Progenitor cell of endocrine pancreas (in vitro differentiated cells): Measurements from ENCODE around the gene NRXN3. TPM values are rescaled to one million over a fixed set of nuclear protein-coding genes. Genes with fewer than 3 reads are reported as not detected.

Source experiments
- DNase-seq: peaks from one replicate; pipeline ENCODE4 v3.0.0; 2021; ENCODE audit warnings: low spot score; ENCODE audit not compliant: unreplicated experiment
- H3K27ac Mint-ChIP-seq: 2 replicates; pipeline ENCODE4 v1.8.0; 2021; ENCODE audit warnings: mild to moderate bottlenecking, moderate library complexity, mixed read lengths
- H3K27me3 Mint-ChIP-seq: 2 replicates; pipeline ENCODE4 v1.8.0; 2021; ENCODE audit warnings: mixed read lengths
- H3K36me3 Mint-ChIP-seq: 2 replicates; pipeline ENCODE4 v1.8.0; 2022; ENCODE audit warnings: mixed read lengths; ENCODE audit not compliant: insufficient read depth
- H3K4me1 Mint-ChIP-seq: 2 replicates; pipeline ENCODE4 v1.8.0; 2021; ENCODE audit warnings: low read depth, mixed read lengths
- H3K4me3 Mint-ChIP-seq: 2 replicates; pipeline ENCODE4 v1.8.0; 2021; ENCODE audit warnings: low read depth, mild to moderate bottlenecking, moderate library complexity, mixed read lengths
- H3K9me3 Mint-ChIP-seq: 2 replicates; pipeline ENCODE4 v1.8.0; 2021; ENCODE audit warnings: low read depth, mixed read lengths
- CTCF ChIP-seq: fragments of 200-600 bp; sonication (generic); IDR thresholded peaks from one replicate; pipeline ENCODE4 v1.5.0; 2021; ENCODE audit warnings: antibody characterized with exemption, mild to moderate bottlenecking; ENCODE audit not compliant: unreplicated experiment
- total RNA-seq: library from RNA; stranded (reverse); gene quantifications from 2 replicates; pipeline ENCODE4 v1.2.1, GENCODE V29; 2021

The NRXN3 gene
- total RNA-seq, 1 donor from 2014 or later = 22.1 TPM

DNA sequence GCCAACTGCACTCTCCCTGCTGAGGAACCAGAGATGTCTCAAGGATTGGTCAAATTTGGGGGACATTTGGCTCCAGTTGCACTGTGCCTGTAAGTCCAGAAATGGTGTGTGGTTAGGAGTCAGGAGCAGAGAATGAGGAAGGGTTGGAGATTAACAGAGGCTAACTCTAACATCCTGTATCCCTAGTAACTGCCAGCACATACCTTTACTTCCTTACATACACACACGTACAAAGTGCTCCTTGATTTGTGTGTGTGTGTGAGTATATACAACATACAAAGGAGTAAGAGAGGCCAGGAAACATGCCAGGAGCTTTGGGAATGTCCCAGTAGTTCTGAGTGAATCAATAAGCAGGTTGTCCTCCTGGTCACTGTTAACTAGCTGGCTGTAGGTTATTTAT is 39.8 kb upstream of the NRXN3 start:
- H3K9me3 Mint-ChIP-seq = no peaks in the 10 kb centered on the region
- no peaks in the 10 kb centered on the region for H3K4me1 Mint-ChIP-seq
- H3K4me3 Mint-ChIP-seq = no peak overlapping the region

DNA sequence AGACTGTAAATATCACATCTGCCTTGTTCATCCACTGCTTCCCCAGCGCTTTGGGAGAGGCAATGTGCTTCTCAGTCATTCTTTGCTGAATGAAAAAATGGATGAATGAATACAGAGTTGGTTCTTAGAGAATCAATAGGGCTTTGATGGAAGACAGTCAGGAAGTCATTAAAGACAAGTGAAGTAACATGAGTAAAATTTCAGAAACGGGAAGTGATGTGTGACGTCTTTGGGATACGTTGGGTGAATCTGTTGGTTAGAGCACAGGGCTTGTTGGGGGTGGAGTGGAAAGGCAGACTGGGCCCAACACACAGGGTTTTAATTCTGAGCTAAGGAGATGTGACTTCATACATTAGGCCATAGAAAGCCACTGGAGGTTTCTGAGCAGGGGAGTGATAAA is 39.0 kb upstream of the NRXN3 start:
- Mint-ChIP-seq H3K27me3 (peaks cover 13% of the 10 kb centered on the region), H3K27ac (no peak overlapping the region), H3K36me3 (no peaks in the 10 kb centered on the region), H3K9me3 (no peaks in the 10 kb centered on the region), H3K4me3 (no peak overlapping the region), H3K4me1 (peaks cover 2% of the 10 kb centered on the region)
- DNase-seq = no peak
- TF ChIP-seq CTCF = no peak

More for the DNA sequence above, 39.8 kb upstream of the NRXN3 start:
- H3K27me3 Mint-ChIP-seq = peaks cover 11% of the 10 kb centered on the region
- no peak for DNase-seq
- peak overlapping the region; percentile 69 for H3K27ac Mint-ChIP-seq
- no peak for TF ChIP-seq CTCF
- no peaks in the 10 kb centered on the region for H3K36me3 Mint-ChIP-seq

DNA sequence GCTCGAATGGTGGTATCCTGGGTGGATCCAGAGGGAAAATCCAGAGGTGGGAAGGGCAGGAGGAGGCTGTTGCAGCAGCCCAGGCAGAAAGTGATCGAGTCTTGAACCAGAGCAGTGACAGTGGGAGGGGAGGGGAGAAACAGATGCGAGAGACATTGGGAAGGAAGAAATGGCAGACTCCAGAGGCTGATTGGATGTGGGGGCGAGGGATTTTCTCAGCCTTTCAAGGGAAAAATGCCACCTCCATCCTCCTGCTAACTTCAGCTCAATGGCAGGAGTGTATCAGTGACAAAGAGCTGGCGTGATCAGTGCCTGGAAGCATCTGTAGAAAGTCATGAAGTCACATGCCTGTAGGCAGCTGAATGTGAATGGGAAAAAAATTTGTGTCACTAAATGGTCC is 38.6 kb upstream of the NRXN3 start:
- H3K27me3 Mint-ChIP-seq = peaks cover 13% of the 10 kb centered on the region
- no peak for DNase-seq
- H3K4me1 Mint-ChIP-seq = peaks cover 2% of the 10 kb centered on the region
- H3K36me3 Mint-ChIP-seq = no peaks in the 10 kb centered on the region
- no peak overlapping the region for H3K4me3 Mint-ChIP-seq
- no peaks in the 10 kb centered on the region for H3K9me3 Mint-ChIP-seq
- TF ChIP-seq CTCF = no peak
- no peak overlapping the region for H3K27ac Mint-ChIP-seq

DNA sequence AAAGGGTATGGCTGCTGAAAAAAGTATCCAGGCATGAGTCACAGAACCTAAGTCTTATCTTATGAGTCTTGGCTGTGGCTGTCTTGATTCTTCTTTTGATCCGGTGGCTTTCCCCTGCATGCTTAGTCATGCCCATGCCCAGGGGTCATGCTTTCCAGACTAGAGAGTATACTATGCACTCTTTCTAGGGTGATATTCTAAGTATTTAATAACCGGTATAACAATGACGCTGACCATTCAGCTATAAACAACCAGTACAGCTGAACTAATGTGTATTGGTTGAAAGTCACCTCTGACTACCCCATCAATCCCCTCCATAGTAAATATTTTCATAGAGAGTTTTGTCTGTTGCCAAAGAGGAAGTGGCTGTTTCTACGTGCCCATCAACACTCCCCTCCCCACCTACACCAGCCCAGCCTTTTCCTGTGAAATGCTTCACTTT is 34.7 kb upstream of the NRXN3 start:
- no peak for TF ChIP-seq CTCF
- H3K4me1 Mint-ChIP-seq = peaks cover 2% of the 10 kb centered on the region
- no peak for DNase-seq
- no peaks in the 10 kb centered on the region for H3K9me3 Mint-ChIP-seq
- H3K4me3 Mint-ChIP-seq = no peak overlapping the region
- H3K27ac Mint-ChIP-seq = no peak overlapping the region
- H3K36me3 Mint-ChIP-seq = no peaks in the 10 kb centered on the region
- peaks cover 24% of the 10 kb centered on the region for H3K27me3 Mint-ChIP-seq

DNA sequence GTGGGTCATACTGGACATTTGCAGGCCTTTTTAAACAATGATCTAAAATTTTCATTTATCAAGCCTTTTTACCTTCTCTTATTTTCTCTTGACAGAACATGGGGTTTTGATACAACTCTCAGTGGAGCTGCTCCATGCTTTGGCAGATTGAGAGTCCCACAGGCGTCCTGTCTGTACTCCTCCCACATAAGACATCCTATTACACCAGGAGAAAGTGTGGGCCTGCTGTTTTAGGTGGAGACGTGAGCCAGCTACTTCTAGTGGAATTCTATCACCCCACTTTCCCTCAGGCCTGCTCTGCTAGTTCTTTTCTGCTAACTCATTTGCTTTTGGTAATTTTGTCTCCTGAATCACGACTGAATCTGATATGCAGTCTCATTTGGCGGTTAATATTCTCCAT is 33.5 kb upstream of the NRXN3 start:
- no peak for DNase-seq
- TF ChIP-seq CTCF = no peak
- Mint-ChIP-seq H3K27ac (no peak overlapping the region), H3K9me3 (no peaks in the 10 kb centered on the region), H3K36me3 (no peaks in the 10 kb centered on the region), H3K27me3 (peaks cover 20% of the 10 kb centered on the region), H3K4me3 (no peak overlapping the region), H3K4me1 (peaks cover 2% of the 10 kb centered on the region)
